A204.1 (cell line): ENCODE results near the gene ZMYND15.

ENCODE experiments used
- FAIRE-seq: peaks from 2 replicates; lab custom pipeline; 2012; peaks lifted over from hg19 to GRCh38; lab: Jason Lieb, UNC

The ZMYND15 gene

DNA sequence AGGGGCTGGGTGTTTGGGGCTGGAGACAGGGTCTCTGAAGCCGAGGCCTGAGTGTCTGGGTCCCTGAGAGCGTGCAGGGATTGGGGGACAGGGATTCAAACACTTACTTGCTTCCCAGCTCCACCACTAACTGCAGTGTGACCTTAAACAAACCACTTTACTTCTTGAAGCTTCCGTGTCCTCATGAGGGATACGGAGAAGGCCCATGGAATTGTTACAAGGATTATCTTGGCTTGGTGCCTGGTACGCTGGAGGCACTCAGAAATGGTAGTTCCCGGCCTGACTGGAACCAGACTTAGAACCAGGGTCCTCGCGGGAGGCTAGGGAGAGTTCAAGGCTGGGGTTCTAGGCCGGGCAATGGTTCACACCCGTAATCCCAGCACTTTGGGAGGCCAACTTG, 3.0 kb downstream of the ZMYND15 start:
- FAIRE-seq = no peak

DNA sequence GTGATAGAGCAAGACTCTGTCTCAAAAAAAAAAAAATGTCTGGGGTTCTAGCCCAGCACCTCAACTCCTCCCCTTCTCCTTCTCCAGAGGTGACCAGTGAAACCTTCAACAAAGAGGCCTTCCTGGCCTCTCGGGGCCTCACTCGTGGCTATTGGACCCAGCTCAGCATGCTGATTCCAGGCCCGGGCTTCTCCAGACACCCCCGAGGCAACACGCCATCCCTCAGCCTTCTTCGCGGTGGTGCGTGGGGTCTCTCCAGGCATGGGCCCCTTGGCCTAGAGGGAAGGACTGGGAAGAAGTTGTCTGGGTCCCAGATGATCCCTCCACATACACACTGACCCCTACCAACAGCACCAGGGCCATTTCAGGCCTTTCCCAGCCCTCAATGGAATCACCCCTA, 3.6 kb downstream of the ZMYND15 start:
- no peak for FAIRE-seq

DNA sequence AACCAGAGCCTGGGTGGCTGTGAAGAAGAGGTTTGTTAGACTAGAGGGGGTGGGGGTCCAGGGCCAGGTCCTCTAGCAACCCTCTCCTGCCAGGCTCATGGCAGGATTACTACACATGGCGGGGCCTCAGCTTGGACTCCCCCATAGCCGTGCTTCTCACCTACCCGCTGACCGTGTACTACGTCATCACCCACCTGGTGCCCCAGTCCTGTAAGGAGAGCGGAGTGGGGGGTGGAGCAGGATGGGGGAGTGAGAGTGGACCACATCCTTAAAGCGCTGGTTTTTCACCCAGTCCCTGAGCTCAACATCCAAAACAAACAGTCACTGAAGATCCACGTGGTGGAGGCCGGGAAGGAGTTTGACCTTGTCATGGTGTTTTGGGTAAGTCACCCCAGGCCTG, 4.3 kb downstream of the ZMYND15 start:
- no peak for FAIRE-seq

DNA sequence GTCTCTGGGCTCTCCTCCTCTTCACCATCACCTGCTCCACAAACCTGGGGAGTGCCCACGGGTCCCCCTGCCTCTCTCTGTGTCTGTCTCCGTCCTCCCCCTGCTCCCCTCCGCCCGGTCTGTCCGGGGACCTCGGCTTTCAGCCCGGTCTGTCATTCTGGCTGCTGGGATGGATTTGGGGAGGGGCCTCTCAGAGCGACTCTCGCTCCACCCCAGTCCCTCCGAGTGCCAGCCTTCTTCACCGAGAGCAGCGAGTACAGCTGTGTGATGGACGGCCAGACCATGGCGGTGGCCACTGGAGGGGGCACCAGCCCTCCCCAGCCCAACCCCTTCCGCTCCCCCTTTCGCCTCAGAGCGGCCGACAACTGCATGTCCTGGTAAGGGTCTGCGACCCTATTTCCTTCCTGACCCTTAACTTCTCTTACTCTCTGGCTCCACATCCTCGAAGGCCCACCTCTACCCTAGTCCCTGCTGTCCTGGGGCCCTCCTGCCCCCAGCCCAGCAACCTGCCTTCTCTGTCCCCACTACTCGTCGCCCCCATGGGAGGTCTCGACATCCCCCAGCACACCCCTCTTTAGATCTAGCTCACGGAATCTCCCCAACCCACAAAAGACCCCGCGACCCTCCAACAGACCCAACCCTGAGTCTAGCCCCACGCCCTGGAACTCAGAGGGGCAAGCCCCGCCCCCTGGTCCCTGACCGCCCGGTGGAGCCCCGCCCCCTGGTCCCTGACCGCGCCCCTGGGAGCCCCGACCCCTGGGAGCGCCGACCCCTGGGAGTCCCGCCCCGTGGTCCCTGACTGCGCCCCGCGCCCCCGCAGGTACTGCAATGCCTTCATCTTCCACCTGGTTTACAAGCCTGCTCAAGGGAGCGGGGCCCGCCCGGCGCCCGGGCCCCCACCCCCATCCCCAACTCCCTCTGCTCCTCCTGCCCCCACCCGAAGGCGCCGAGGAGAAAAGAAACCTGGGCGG, 5.7 kb downstream of the ZMYND15 start:
- FAIRE-seq = no peak

DNA sequence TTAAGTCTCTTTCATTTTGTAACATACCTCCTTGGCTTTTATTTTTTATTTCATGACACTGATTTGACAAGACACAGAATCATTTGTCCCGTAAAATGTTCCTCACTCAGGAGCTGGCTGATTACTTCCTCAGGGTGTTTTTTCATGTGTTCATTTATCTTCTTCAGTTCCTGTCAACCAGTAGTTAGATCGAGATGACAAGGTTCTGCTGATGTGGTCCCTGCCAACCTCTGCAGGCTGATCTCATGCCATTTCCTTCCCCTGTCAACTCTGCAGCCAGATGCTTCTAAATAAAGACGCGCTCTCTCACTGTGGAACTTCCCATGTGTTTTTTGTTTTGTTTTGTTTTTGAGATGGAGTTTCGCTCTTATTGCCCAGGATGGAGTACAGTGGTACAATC, 8.2 kb downstream of the ZMYND15 start:
- FAIRE-seq = no peak

- FAIRE-seq = no peak
Observed at GRCh38 chr17:4748686-4749085, 9.1 kb downstream of the ZMYND15 start.

- FAIRE-seq = no peak
Observed at GRCh38 chr17:4750606-4751005, 11.0 kb downstream of the ZMYND15 start.

- FAIRE-seq = no peak
Observed at GRCh38 chr17:4751932-4752331, 12.3 kb downstream of the ZMYND15 start.

GRCh38 chr17:4753392-4753791, 13.8 kb downstream of the ZMYND15 start:
- no peak for FAIRE-seq

DNA sequence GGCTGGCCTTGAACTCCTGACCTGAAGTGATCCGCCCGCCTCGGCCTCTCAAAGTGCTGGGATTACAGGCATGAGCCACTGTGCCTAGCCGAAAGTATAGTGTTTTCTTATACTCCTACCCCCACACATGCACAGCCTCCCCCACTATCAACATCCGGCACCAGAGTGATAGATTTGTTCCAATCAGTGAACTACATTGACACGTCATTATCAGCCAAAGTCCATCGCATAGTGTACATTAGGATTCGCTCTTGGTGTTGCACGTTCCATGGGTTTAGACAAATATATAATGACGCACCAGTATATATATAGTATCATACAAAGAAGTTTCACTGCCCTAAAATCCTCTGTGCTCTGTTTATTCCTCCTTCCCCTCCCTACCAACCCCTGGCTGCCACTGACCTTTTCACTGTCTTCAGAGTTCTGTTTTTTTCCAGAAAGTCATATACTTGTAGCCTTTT, 20.2 kb downstream of the ZMYND15 start:
- no peak for FAIRE-seq

GRCh38 chr17:4764595-4764994, 25.0 kb downstream of the ZMYND15 start:
- FAIRE-seq = no peak

DNA sequence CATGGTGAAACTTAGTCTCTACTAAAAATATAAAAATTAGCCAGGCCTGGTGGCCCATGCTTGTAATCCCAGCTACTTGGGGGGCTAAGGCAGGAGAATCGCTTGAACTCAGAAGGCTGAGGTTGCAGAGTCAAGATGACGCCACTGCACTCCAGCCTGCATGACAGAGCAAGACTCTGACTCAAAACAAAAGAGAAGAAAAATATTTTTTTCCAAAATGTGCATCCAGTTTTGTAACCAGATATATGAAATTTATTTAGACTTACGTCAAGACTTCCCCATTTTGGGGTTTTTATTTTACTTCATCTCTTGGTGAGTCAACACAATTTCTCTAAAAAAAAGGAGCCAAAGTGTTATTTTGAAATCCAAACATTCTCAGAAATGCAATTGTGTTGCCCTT, 26.6 kb downstream of the ZMYND15 start:
- FAIRE-seq = no peak

GRCh38 chr17:4766723-4767122, 27.1 kb downstream of the ZMYND15 start:
- FAIRE-seq = no peak

DNA sequence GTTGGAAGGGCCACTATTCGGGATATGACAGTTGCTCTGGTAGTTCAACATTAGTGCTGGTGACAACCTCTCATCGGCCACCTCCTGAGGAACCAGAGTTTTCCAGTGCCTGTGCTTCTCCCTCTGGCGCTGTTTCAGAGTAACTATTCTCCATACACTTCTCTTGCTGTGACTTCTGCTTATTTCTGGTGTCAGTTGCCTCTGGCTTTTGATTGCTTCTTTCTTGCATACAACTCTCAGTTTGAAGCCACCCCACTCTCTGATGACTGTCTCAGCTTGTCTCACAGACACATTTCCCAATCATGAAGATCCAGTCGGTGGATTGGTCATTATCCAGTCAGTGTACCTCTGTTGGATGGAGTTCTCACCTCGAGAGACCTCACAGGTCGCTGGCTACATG, 28.7 kb downstream of the ZMYND15 start:
- no peak for FAIRE-seq

DNA sequence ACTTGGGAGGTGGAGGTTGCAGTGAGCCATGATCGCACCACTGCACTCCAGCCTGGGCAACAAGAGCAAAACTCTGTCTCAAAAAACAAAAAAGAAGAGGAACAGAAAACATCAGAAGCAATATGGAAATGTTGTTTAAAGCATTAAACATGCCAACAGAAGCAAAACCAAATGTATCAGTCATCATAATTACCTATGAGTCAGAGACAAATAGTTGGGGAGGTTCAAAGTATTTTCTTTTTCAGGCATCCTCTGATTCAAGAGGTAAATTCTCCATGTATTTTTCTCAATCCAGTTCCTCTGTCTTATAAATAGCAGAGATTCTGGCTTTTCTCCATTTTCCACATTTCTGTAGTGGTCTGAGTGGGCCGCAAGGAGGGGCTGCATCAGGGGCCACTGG, 30.0 kb downstream of the ZMYND15 start:
- FAIRE-seq = no peak

DNA sequence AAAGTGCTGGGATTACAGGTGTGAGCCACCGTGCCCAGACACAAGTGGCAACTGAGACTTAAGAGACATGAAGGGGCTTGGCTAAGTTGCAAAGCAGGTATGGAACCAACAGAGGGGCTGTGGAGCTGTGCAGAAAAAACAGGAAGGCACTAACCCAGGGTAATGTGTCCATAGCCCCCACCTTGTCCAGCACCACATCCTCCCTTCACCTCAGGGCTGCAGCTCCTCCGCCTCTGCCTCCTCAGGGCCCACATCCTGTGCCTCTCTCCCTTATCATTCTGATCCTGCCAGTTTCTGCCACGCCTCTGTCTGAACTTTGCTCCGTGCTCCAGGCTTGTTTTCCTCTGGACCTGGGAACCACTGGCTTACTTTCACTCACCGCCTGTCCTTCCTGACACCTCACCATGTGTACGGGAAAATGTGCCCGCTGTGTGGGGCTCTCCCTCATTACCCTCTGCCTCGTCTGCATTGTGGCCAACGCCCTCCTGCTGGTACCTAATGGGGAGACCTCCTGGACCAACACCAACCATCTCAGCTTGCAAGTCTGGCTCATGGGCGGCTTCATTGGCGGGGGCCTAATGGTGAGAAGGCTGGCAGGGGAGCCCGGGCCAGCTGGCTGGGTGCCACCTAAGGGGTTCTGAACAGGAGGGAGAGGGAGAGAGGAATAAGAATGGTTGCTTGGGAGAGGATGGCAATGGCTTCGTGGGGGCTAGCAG, 32.0 kb downstream of the ZMYND15 start, which contains the start of gene TM4SF5:
Gene TM4SF5 (plus strand): TSS at position 368 of the 716 bp plus-strand sequence. CDS start 37 bp downstream, at position 405.
- FAIRE-seq = no peak

GRCh38 chr17:4772235-4772613, 32.6 kb downstream of the ZMYND15 start:
- FAIRE-seq = no peak

DNA sequence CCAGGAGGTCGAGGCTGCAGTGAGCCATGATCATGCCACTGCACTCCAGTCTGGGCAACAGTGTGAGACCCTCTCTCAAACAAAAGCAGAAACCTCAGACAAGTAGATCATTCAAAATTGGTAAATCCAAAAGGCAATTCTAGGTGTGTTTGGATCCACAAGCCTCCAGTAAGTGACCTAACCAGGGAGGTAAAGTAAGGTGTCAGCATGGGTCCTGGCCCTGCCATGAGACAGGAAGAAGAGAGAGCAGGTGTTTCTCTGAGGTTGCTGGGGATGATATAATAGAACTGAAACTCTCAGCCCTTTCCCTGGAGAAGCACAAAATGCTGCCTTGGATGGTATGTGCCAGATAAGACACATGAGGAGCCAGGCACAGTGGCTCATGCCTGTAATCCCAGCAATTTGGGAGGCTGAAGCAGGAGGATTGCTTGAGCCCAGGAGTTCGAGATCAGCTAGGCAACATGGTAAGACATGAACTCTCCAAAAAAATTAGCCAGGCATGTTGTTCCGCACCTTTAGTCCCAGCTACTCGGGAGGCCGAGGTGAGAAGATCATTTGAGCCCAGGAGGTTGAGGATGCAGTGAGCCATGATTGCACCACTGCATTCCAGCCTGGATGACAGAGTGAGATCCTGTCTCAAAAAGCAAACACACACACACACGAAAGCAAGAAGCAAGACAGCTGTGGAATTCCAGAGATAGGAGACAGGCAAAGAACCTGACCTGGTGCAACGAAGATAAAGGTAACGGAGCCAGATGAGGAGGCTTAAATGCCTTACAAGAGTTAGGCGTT, 38.5 kb downstream of the ZMYND15 start:
- no peak for FAIRE-seq

DNA sequence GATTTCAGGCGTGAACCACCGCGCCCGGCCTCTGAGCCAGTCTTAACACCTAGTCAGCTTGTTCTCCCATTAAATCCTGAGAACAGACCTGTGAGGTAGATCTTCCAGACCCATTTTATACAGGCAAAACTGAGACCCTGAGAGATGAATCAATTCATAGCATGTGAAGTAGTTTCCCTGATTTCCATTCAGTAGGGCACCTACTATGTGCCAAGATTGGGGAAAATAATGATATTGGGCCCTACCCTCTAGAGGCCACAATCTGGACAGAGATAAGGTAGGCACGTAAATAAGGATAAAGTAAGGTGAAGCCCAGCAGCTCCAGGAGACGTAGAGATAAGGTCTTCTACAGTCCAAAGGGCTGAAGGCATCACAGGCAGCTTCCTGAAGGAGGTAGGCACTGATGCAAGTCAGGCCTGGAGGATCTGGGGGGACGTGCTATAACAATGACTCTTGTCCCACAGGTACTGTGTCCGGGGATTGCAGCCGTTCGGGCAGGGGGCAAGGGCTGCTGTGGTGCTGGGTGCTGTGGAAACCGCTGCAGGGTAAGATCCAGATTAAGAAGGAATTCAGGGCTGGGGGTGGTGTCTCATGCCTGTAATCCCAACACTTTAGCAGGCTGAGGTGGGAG, 40.8 kb downstream of the ZMYND15 start:
- no peak for FAIRE-seq

- no peak for FAIRE-seq
Observed at GRCh38 chr17:4782652-4783051, 43.0 kb downstream of the ZMYND15 start.

DNA sequence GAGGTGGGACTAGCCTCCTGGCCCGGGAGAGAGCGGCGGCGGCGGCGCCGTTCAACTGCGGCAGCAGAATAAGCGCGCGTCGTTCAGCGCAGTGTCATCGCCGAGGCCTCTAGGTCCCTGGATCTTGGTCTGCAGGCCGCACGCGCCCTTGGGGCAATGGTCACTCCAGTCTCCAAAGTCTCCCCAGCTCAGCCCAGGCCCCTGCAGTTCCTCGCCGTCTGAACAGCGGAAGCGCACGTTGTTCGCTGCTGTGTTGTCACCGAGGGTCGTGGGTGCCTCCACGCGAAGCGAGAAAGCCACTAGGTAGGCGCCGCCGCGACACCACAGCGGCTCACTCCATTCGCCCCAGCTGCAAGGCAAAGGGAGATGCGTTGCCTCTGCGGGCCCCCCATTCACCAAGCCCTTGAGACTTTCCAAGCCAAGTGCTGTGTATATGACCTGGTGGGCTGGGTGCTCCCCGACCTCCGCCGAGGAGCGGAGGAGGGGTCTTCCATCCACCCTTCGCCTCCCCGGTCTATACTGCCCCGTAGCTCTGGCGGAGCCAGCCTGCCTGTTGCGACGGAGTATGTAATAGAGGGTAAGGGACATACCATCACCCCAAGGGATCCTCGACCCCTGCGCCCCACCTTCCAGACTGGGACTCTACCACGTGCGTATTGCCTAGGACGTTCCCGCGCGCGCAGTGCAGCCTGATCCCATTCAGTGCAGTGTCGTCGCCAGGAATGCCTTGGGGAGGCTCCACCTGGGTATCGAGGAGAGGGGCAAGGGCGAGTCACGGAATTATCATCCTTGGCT, 45.9 kb downstream of the ZMYND15 start:
- FAIRE-seq = no peak
